RWPE2 (cell line): Measurements from ENCODE around the gene IL16.
A peak's percentile ranks its signal among the peaks of the same experiment; 100 is the strongest.

Experiments
- ATAC-seq: fragments of 200-7000 bp; cut with Tn5 transposase; 3 replicates; pipeline ENCODE4 v1.9.1; 2021; ENCODE audit warnings: low read depth
- DNase-seq: peaks from one replicate; pipeline ENCODE4 v3.0.0-alpha.2; 2020; ENCODE audit warnings: low spot score
- H3K27ac ChIP-seq: fragments of 450-650 bp; 2 replicates; pipeline ENCODE4 v1.5.1; 2017; ENCODE audit warnings: mild to moderate bottlenecking; ENCODE audit not compliant: poor library complexity, severe bottlenecking
- H3K27me3 ChIP-seq: fragments of 250-450 bp; sonication (Bioruptor Pico); 2 replicates; pipeline ENCODE4 v1.5.1; 2021; ENCODE audit warnings: mild to moderate bottlenecking, moderate library complexity; ENCODE audit not compliant: insufficient read depth, poor library complexity, severe bottlenecking
- H3K36me3 ChIP-seq: fragments of 250-450 bp; sonication (Bioruptor Pico); 2 replicates; pipeline ENCODE4 v1.5.1; 2020; ENCODE audit warnings: low read depth, mild to moderate bottlenecking, moderate library complexity
- H3K4me1 ChIP-seq: fragments of 250-450 bp; sonication (Bioruptor Pico); 2 replicates; pipeline ENCODE4 v1.5.1; 2021; ENCODE audit warnings: mild to moderate bottlenecking, moderate library complexity; ENCODE audit not compliant: insufficient read depth, poor library complexity, severe bottlenecking
- H3K4me3 ChIP-seq: fragments of 250-450 bp; sonication (Bioruptor Pico); 2 replicates; pipeline ENCODE4 v1.5.1; 2021; ENCODE audit warnings: mild to moderate bottlenecking, moderate library complexity; ENCODE audit not compliant: severe bottlenecking
- H3K9me3 ChIP-seq: fragments of 250-450 bp; sonication (Bioruptor Pico); 2 replicates; pipeline ENCODE4 v1.5.1; 2021; ENCODE audit warnings: mild to moderate bottlenecking, moderate library complexity; ENCODE audit not compliant: severe bottlenecking
- CTCF ChIP-seq: fragments of 450-650 bp; IDR thresholded peaks from one replicate; pipeline ENCODE4 v1.5.1; 2017; ENCODE audit warnings: mild to moderate bottlenecking, moderate library complexity; ENCODE audit not compliant: poor library complexity, severe bottlenecking

Gene IL16

DNA sequence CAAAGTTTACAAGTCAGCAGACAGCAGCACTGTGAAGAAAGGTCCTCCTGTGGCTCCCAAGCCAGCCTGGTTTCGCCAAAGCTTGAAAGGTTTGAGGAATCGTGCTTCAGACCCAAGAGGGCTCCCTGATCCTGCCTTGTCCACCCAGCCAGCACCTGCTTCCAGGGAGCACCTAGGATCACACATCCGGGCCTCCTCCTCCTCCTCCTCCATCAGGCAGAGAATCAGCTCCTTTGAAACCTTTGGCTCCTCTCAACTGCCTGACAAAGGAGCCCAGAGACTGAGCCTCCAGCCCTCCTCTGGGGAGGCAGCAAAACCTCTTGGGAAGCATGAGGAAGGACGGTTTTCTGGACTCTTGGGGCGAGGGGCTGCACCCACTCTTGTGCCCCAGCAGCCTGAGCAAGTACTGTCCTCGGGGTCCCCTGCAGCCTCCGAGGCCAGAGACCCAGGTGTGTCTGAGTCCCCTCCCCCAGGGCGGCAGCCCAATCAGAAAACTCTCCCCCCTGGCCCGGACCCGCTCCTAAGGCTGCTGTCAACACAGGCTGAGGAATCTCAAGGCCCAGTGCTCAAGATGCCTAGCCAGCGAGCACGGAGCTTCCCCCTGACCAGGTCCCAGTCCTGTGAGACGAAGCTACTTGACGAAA is 103.1 kb downstream of the IL16 start:
- peaks cover 31% of the 10 kb centered on the region for H3K4me1 ChIP-seq
- no peaks in the 10 kb centered on the region for H3K9me3 ChIP-seq
- no peak overlapping the region for H3K4me3 ChIP-seq
- ATAC-seq: no peak
- no peaks in the 10 kb centered on the region for H3K36me3 ChIP-seq
- H3K27me3 ChIP-seq: no peaks in the 10 kb centered on the region
- peak; percentile 63 for DNase-seq
- no peak overlapping the region for H3K27ac ChIP-seq
- no peak for TF ChIP-seq CTCF

DNA sequence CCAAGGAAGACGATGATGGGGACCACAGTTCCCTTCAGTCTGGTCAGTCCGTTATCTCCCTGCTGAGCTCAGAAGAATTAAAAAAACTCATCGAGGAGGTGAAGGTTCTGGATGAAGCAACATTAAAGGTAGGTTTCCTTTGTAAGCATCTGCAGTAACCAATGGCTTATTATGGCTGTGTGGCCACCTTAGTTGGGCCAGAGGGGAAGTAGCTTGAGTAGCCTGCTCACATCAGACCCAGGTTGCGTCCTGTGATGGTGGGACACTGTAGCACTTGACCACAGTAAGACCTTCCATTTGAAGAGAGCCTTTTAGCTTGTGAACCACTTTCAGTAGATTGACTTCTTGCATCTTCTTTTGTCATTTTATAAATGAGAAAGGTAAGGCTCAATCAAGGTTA is 104.7 kb downstream of the IL16 start:
- H3K4me1 ChIP-seq: peaks cover 29% of the 10 kb centered on the region
- no peaks in the 10 kb centered on the region for H3K36me3 ChIP-seq
- H3K9me3 ChIP-seq: no peaks in the 10 kb centered on the region
- no peak overlapping the region for H3K27ac ChIP-seq
- DNase-seq: peak; percentile 15
- no peaks in the 10 kb centered on the region for H3K27me3 ChIP-seq
- no peak overlapping the region for H3K4me3 ChIP-seq
- no peak for ATAC-seq
- no peak for TF ChIP-seq CTCF

DNA sequence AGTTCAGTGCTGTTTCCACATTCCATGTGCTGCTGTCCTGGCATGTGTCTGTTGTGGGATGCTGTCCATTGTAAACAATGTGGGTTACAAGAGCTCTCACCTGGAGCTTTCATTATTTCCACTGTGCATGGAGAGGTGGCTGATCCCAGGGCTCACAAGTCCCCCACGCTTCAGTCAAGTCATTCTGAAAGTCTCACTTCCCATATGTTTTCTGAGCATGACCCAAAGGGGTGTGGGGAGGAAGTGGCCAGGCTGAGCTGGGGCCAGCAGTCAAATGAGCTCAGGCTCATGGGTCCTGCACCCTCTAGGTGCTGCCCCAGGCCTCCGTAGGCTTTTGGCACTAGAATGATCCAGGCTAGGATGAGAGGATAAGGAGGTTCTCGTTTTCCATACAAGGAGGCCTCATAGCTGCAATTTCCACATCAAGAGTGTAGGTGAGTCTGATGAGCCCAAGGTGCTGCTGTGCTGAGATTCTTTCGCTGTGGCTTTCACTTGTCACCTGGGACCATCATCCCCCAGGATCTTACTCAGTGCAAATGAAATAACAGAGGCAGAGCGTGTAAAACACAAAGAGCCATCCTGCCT is 105.2 kb downstream of the IL16 start:
- peaks cover 24% of the 10 kb centered on the region for H3K4me1 ChIP-seq
- no peak for TF ChIP-seq CTCF
- H3K27ac ChIP-seq: no peak overlapping the region
- ATAC-seq: no peak
- H3K9me3 ChIP-seq: no peaks in the 10 kb centered on the region
- peak; percentile 16 for DNase-seq
- no peaks in the 10 kb centered on the region for H3K36me3 ChIP-seq
- no peak overlapping the region for H3K4me3 ChIP-seq
- no peaks in the 10 kb centered on the region for H3K27me3 ChIP-seq

DNA sequence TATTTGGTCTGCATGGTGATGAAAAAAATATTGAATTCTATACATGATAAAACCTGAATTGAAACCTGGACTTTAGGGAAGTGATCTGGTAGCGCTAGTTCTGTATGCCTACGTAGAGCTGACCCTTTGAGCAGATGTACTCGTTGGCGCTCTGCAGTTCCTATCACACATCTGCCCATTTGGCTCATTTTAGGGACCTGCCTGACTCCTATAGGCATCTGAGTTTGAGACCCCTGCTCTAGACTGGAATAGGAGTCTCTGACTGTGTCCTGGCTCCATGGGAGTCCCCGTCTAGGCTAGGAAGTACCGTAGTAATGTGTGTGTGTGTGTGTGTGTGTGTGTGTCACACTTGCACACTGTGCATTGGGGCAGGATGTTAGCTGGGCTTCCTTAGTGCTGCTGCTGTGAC is 106.0 kb downstream of the IL16 start:
- DNase-seq: no peak
- H3K27ac ChIP-seq: no peak overlapping the region

More for the DNA sequence above, 106.0 kb downstream of the IL16 start:
- no peaks in the 10 kb centered on the region for H3K9me3 ChIP-seq
- no peak for TF ChIP-seq CTCF
- no peaks in the 10 kb centered on the region for H3K36me3 ChIP-seq
- no peak for ATAC-seq
- no peaks in the 10 kb centered on the region for H3K27me3 ChIP-seq
- peaks cover 18% of the 10 kb centered on the region for H3K4me1 ChIP-seq
- H3K4me3 ChIP-seq: no peak overlapping the region
